HTERT RPE-1 (cell line): ENCODE measurements around the gene ECE1.
"Not testable (repeated sequence)": the region's sequence is repeated elsewhere in the genome, so short reads cannot be mapped to it uniquely, and the experiment has no call there.

Experiments used
- in situ Hi-C: fragments of 300-500 bp; cut with MboI; formaldehyde crosslinking; loops from 4 replicates; pipeline ENCODE4 v1.14.3; 2020; ENCODE audit warnings: low sequenced_read_pairs

The ECE1 gene

GRCh38 chr1:21232044-21232443 is 58.2 kb downstream of the ECE1 start:
- in situ Hi-C loops, result no loop called here

- in situ Hi-C loops, result no loop called here
These were observed 60.8 kb downstream of the ECE1 start for GRCh38 chr1:21229246-21230000.

- in situ Hi-C loops, result not testable (repeated sequence)
These were observed 62.0 kb downstream of the ECE1 start for GRCh38 chr1:21228224-21228623.

- in situ Hi-C loops, result no loop called here
These were observed 65.2 kb downstream of the ECE1 start for GRCh38 chr1:21225065-21225464.

GRCh38 chr1:21220815-21221214 is 69.4 kb downstream of the ECE1 start:
- in situ Hi-C loops, result no loop called here

GRCh38 chr1:21219674-21220073 is 70.6 kb downstream of the ECE1 start:
- in situ Hi-C loops, result no loop called here

- in situ Hi-C loops, result no loop called here
These were observed 72.3 kb downstream of the ECE1 start for GRCh38 chr1:21217812-21218596.

- in situ Hi-C loops, result no loop called here
These were observed 73.1 kb downstream of the ECE1 start for GRCh38 chr1:21216835-21217811.

GRCh38 chr1:21212126-21212525 is 78.1 kb downstream of the ECE1 start:
- in situ Hi-C loops, result no loop called here

- in situ Hi-C loops, result not testable (repeated sequence)
These were observed 82.0 kb downstream of the ECE1 start for GRCh38 chr1:21208137-21208700.

- in situ Hi-C loops, result no loop called here
These were observed 84.1 kb downstream of the ECE1 start for GRCh38 chr1:21206117-21206516.

- in situ Hi-C loops, result no loop called here
These were observed 84.8 kb downstream of the ECE1 start for GRCh38 chr1:21205416-21205815.

GRCh38 chr1:21201650-21202049 is 88.6 kb downstream of the ECE1 start:
- in situ Hi-C loops, result no loop called here

GRCh38 chr1:21201238-21201637 is 89.0 kb downstream of the ECE1 start:
- in situ Hi-C loops, result not testable (repeated sequence)

- in situ Hi-C loops, result no loop called here
These were observed 89.5 kb downstream of the ECE1 start for GRCh38 chr1:21200767-21201166.

- in situ Hi-C loops, result no loop called here
These were observed 91.3 kb downstream of the ECE1 start for GRCh38 chr1:21198929-21199328.

GRCh38 chr1:21192871-21193270 is 97.4 kb downstream of the ECE1 start:
- in situ Hi-C loops, result no loop called here

- in situ Hi-C loops, result no loop called here
These were observed 98.0 kb downstream of the ECE1 start for GRCh38 chr1:21192284-21192683.

- in situ Hi-C loops, result not testable (repeated sequence)
These were observed 99.5 kb downstream of the ECE1 start for GRCh38 chr1:21190771-21191170.

GRCh38 chr1:21189906-21190500 is 100.3 kb downstream of the ECE1 start:
- in situ Hi-C loops, result no loop called here
